Medulla oblongata (tissue), 1 donor: ENCODE data around the gene ZFAND3.

Source experiments
- DNase-seq: peaks from one replicate; pipeline ENCODE4 v3.0.0-alpha.2; 2015; ENCODE audit errors: extremely low spot score

ZFAND3 gene

GRCh38 chr6:37827603-37828265 is 8.2 kb downstream of the ZFAND3 start:
- no peak for DNase-seq

GRCh38 chr6:37830225-37830624 is 10.7 kb downstream of the ZFAND3 start:
- DNase-seq = no peak

GRCh38 chr6:37831457-37831856 is 11.9 kb downstream of the ZFAND3 start:
- no peak for DNase-seq

- no peak for DNase-seq
Observed at GRCh38 chr6:37835923-37836322, 16.4 kb downstream of the ZFAND3 start.

GRCh38 chr6:37838219-37838921 is 18.8 kb downstream of the ZFAND3 start:
- DNase-seq = no peak

- DNase-seq = no peak
Observed at GRCh38 chr6:37840143-37840939, 20.8 kb downstream of the ZFAND3 start.

GRCh38 chr6:37840940-37841300 is 21.4 kb downstream of the ZFAND3 start:
- DNase-seq = no peak

GRCh38 chr6:37845026-37845911 is 25.7 kb downstream of the ZFAND3 start:
- DNase-seq = no peak

GRCh38 chr6:37845930-37846329 is 26.4 kb downstream of the ZFAND3 start:
- DNase-seq = no peak

- DNase-seq = no peak
Observed at GRCh38 chr6:37847704-37848103, 28.2 kb downstream of the ZFAND3 start.

GRCh38 chr6:37848371-37848770 is 28.8 kb downstream of the ZFAND3 start:
- no peak for DNase-seq

GRCh38 chr6:37850260-37850659 is 30.7 kb downstream of the ZFAND3 start:
- no peak for DNase-seq

GRCh38 chr6:37850728-37851285 is 31.3 kb downstream of the ZFAND3 start:
- DNase-seq = no peak

GRCh38 chr6:37851997-37852524 is 32.5 kb downstream of the ZFAND3 start:
- DNase-seq = no peak

GRCh38 chr6:37856285-37856684 is 36.8 kb downstream of the ZFAND3 start:
- no peak for DNase-seq

GRCh38 chr6:37858363-37858762 is 38.8 kb downstream of the ZFAND3 start:
- DNase-seq = no peak

GRCh38 chr6:37860226-37860839 is 40.8 kb downstream of the ZFAND3 start:
- peak; percentile 45 for DNase-seq

GRCh38 chr6:37861452-37861851 is 41.9 kb downstream of the ZFAND3 start:
- no peak for DNase-seq

GRCh38 chr6:37862430-37862829 is 42.9 kb downstream of the ZFAND3 start:
- DNase-seq = no peak

GRCh38 chr6:37862992-37863391 is 43.5 kb downstream of the ZFAND3 start:
- DNase-seq = no peak

GRCh38 chr6:37864250-37864649 is 44.7 kb downstream of the ZFAND3 start:
- no peak for DNase-seq
